ENCODE results near the gene ABCD2.

GRCh38 chr12:39587225-39587624 is 32.4 kb downstream of the ABCD2 start:
- TF ChIP-seq, protein P1, sequence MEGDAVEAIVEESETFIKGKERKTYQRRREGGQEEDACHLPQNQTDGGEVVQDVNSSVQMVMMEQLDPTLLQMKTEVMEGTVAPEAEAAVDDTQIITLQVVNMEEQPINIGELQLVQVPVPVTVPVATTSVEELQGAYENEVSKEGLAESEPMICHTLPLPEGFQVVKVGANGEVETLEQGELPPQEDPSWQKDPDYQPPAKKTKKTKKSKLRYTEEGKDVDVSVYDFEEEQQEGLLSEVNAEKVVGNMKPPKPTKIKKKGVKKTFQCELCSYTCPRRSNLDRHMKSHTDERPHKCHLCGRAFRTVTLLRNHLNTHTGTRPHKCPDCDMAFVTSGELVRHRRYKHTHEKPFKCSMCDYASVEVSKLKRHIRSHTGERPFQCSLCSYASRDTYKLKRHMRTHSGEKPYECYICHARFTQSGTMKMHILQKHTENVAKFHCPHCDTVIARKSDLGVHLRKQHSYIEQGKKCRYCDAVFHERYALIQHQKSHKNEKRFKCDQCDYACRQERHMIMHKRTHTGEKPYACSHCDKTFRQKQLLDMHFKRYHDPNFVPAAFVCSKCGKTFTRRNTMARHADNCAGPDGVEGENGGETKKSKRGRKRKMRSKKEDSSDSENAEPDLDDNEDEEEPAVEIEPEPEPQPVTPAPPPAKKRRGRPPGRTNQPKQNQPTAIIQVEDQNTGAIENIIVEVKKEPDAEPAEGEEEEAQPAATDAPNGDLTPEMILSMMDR (IDR thresholded peaks at IDR 0.05), result peak in 1 of 5 experiments; percentile 5
- TF ChIP-seq POLR2A (IDR thresholded peaks at IDR 0.05) (no peak), POLR2AphosphoS5 (IDR thresholded peaks at IDR 0.05) (no peak), EP300 (IDR thresholded peaks at IDR 0.05; ENCODE audit: low read depth) (no peak)
